ENCODE data around the gene TNNC1.

DNA sequence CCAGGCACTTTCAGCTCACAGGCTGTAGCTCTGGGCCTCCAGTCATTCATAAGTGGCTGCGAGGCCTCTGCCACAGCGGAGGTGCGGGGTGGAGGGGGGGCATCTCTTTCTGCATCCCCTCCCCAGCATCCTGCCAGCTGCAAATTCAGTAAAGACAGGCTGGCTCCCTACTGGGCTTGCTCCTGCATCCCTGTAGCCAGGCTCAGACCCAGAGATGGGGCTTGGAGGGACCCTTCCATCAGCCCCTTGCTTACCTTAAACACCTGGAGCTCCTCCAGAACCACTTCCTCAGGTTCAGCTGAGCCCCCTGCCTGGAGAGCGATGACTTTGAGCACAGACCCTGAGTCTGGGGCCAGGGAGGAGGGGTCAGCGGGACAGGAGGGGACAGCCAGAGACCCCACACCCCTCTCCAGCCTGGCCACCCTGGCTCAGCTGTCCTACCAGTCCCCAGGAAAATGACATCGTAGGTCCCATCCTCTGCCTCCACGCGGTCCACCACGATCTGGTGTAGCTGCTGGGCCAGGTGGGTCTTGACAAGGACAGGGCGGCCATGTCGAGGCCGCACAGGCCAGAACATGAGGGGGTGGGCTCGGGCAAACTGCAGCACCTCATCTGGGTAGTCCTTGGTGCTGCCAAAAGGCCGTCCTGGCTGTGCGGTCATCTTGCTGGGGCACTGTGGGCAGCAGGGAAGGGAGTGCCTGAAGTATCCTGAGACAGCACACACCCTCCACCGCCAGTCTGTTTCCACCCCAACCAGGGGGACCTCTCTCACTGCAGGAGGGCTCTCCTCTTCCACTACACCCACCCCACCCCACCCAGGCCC is 14.2 kb downstream of the TNNC1 start:
- no peak for TF ChIP-seq POLR2A (IDR thresholded peaks at IDR 0.05; ENCODE audit: low read depth, low read length)
- TF ChIP-seq, protein P1, sequence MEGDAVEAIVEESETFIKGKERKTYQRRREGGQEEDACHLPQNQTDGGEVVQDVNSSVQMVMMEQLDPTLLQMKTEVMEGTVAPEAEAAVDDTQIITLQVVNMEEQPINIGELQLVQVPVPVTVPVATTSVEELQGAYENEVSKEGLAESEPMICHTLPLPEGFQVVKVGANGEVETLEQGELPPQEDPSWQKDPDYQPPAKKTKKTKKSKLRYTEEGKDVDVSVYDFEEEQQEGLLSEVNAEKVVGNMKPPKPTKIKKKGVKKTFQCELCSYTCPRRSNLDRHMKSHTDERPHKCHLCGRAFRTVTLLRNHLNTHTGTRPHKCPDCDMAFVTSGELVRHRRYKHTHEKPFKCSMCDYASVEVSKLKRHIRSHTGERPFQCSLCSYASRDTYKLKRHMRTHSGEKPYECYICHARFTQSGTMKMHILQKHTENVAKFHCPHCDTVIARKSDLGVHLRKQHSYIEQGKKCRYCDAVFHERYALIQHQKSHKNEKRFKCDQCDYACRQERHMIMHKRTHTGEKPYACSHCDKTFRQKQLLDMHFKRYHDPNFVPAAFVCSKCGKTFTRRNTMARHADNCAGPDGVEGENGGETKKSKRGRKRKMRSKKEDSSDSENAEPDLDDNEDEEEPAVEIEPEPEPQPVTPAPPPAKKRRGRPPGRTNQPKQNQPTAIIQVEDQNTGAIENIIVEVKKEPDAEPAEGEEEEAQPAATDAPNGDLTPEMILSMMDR (IDR thresholded peaks at IDR 0.05; ENCODE audit: extremely low read depth in 1 of 2, insufficient read depth in 1 of 2, low read depth in 1 of 2, low read length in 2 of 2) = no peak
- TF ChIP-seq MYC (IDR thresholded peaks at IDR 0.05; ENCODE audit: low read depth, low read length) = no peak
- no peak for TF ChIP-seq POLR2AphosphoS5 (IDR thresholded peaks at IDR 0.05; ENCODE audit: insufficient read depth, low read depth, low read length)
- no peak for TF ChIP-seq JUN (IDR thresholded peaks at IDR 0.05; ENCODE audit: borderline replicate concordance, insufficient read depth, insufficient read length, low read depth)
- no peak for TF ChIP-seq EZH2 (IDR thresholded peaks at IDR 0.05; ENCODE audit: borderline replicate concordance, low read depth, low read length, severe bottlenecking)
- TF ChIP-seq, protein P2, sequence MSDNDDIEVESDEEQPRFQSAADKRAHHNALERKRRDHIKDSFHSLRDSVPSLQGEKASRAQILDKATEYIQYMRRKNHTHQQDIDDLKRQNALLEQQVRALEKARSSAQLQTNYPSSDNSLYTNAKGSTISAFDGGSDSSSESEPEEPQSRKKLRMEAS (IDR thresholded peaks at IDR 0.05; ENCODE audit: insufficient read depth, insufficient read length) = no peak
- no peak for TF ChIP-seq GATA2 (IDR thresholded peaks at IDR 0.05; ENCODE audit: insufficient read depth, insufficient read length, low read depth, low read length)
- TF ChIP-seq FOS (IDR thresholded peaks at IDR 0.05; ENCODE audit: borderline replicate concordance, insufficient read depth, low read length) = no peak

All from endothelial cell of umbilical vein (primary cell).